Measurements from ENCODE around the gene HMGCL. TPM values are rescaled to one million over a fixed set of nuclear protein-coding genes. Genes with fewer than 3 reads are reported as not detected.

Gene HMGCL
- total RNA-seq, 2 experiments from 2014 or later, result 34.2 to 35.3 TPM

GRCh38 chr1:23772049-23772853, 53.0 kb downstream of the HMGCL start:
- H3K9me3 Mint-ChIP-seq, result no peaks in the 10 kb centered on the region
- CTCF ChIA-PET, result interaction anchor here (0.5 to 3.7 kb wide), 55 partner anchors 8 to 423 kb away, joined by 3 to 42 read pairs (median 4); partner anchors contain the start of genes ELOA, FUCA1, GALE and HMGCL

DNA sequence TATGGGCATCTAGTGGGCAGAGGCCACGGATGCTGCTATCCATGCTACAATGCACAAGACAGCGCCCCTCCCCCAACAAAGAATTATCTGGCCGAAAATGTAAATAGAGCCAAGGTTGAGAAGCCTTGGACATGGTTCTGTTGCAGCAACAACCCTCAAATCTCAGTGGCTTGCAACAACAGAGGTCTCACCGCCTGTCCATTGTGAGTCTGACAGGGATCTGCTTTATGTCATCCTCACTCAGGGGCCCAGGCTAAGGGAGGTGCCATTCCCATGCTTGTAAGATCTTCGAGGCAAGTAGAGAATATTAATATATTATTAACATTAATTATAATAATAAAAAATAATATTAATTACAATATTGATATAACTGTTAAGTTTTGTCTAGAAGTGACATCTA, 56.5 kb downstream of the HMGCL start:
- CTCF ChIA-PET, result interaction anchor here (0.6 kb wide), 1 partner anchor 155 kb away, joined by 4 read pairs; no protein-coding TSS in a partner anchor
- no peaks in the 10 kb centered on the region for H3K27me3 Mint-ChIP-seq
- H3K27ac Mint-ChIP-seq, result no peak overlapping the region
- POLR2A ChIA-PET, result no interaction called here
- no peaks in the 10 kb centered on the region for H3K9me3 Mint-ChIP-seq
- intact Hi-C loops (cut with micrococcal nuclease), result no loop called here
- no peak overlapping the region for H3K4me3 Mint-ChIP-seq
- no peak for DNase-seq
- H3K36me3 Mint-ChIP-seq, result peaks cover 7% of the 10 kb centered on the region
- H3K4me1 Mint-ChIP-seq (ENCODE audit: low read depth), result peaks cover 2% of the 10 kb centered on the region

More at GRCh38 chr1:23772049-23772853, 53.0 kb downstream of the HMGCL start:
- POLR2A ChIA-PET, result interaction anchor here (0.5 to 0.8 kb wide), 2 partner anchors 9 to 67 kb away, joined by 3 read pairs; no protein-coding TSS in a partner anchor
- no peak overlapping the region for H3K27ac Mint-ChIP-seq
- peaks cover 4% of the 10 kb centered on the region for H3K36me3 Mint-ChIP-seq
- H3K4me1 Mint-ChIP-seq (ENCODE audit: low read depth), result peaks cover 22% of the 10 kb centered on the region
- H3K27me3 Mint-ChIP-seq, result no peaks in the 10 kb centered on the region
- no peak overlapping the region for H3K4me3 Mint-ChIP-seq
- intact Hi-C loops (cut with micrococcal nuclease), result loop anchor here (1.0 kb wide), 1 partner anchor 96 kb away; the partner anchor contains the start of gene FUCA1
- peak; percentile 91 for DNase-seq

- ChIA-PET POLR2A (interaction anchor here (0.7 kb wide), 1 partner anchor 9 kb away, joined by 3 read pairs; no protein-coding TSS in a partner anchor), CTCF (interaction anchor here (1.3 kb wide), 1 partner anchor 9 kb away, joined by 5 read pairs; no protein-coding TSS in a partner anchor)
- intact Hi-C loops (cut with micrococcal nuclease), result no loop called here
- Mint-ChIP-seq H3K27ac (no peak overlapping the region), H3K4me1 (ENCODE audit: low read depth) (no peaks in the 10 kb centered on the region), H3K4me3 (no peak overlapping the region), H3K36me3 (peaks cover 27% of the 10 kb centered on the region), H3K27me3 (no peaks in the 10 kb centered on the region), H3K9me3 (no peaks in the 10 kb centered on the region)
- no peak for DNase-seq
Observed at GRCh38 chr1:23763041-23763577, 62.1 kb downstream of the HMGCL start.

GRCh38 chr1:23759277-23759676, 66.0 kb downstream of the HMGCL start:
- Mint-ChIP-seq H3K27me3 (no peaks in the 10 kb centered on the region), H3K4me3 (no peak overlapping the region), H3K9me3 (no peaks in the 10 kb centered on the region), H3K4me1 (ENCODE audit: low read depth) (no peaks in the 10 kb centered on the region), H3K36me3 (peaks cover 37% of the 10 kb centered on the region), H3K27ac (peak overlapping the region; percentile 5)
- ChIA-PET CTCF (interaction anchor here (1.6 kb wide), 1 partner anchor 12 kb away, joined by 6 read pairs; no protein-coding TSS in a partner anchor), POLR2A (no interaction called here)
- no peak for DNase-seq
- intact Hi-C loops (cut with micrococcal nuclease), result no loop called here

DNA sequence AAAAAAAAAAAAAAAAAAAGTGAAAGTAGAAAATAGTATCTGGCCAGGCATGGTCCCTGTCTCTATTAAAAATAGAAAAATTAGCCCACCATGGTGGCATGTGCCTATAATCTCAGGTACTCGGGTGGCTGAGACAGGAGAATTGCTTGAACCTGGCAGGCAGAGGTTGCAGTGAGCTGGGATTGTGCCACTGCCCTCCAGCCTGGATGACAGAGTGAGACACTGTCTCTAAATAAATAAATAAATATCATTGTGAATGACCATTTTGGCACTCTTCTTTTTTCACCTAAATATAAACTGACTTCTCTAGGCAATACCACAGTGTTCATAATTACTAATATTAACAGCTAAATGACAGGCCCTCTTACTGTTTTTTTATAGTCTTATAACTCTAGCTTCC, 67.4 kb downstream of the HMGCL start:
- ChIA-PET CTCF (interaction anchor here (1.2 to 1.6 kb wide), 2 partner anchors 13 to 14 kb away, joined by 3 to 6 read pairs; no protein-coding TSS in a partner anchor), POLR2A (no interaction called here)
- intact Hi-C loops (cut with micrococcal nuclease), result no loop called here
- DNase-seq, result no peak
- H3K9me3 Mint-ChIP-seq, result no peaks in the 10 kb centered on the region
- H3K36me3 Mint-ChIP-seq, result peaks cover 45% of the 10 kb centered on the region
- no peaks in the 10 kb centered on the region for H3K27me3 Mint-ChIP-seq
- no peaks in the 10 kb centered on the region for H3K4me1 Mint-ChIP-seq (ENCODE audit: low read depth)
- no peak overlapping the region for H3K4me3 Mint-ChIP-seq
- no peak overlapping the region for H3K27ac Mint-ChIP-seq

- ChIA-PET POLR2A (no interaction called here), CTCF (interaction anchor here (0.6 to 0.9 kb wide), 4 partner anchors 15 to 700 kb away, joined by 3 read pairs; no protein-coding TSS in a partner anchor)
- no peaks in the 10 kb centered on the region for H3K9me3 Mint-ChIP-seq
- no peaks in the 10 kb centered on the region for H3K4me1 Mint-ChIP-seq (ENCODE audit: low read depth)
- no peak overlapping the region for H3K27ac Mint-ChIP-seq
- H3K4me3 Mint-ChIP-seq, result no peak overlapping the region
- intact Hi-C loops (cut with micrococcal nuclease), result no loop called here
- peaks cover 46% of the 10 kb centered on the region for H3K36me3 Mint-ChIP-seq
- no peak for DNase-seq
- no peaks in the 10 kb centered on the region for H3K27me3 Mint-ChIP-seq
Observed at GRCh38 chr1:23756676-23757075, 68.6 kb downstream of the HMGCL start.

DNA sequence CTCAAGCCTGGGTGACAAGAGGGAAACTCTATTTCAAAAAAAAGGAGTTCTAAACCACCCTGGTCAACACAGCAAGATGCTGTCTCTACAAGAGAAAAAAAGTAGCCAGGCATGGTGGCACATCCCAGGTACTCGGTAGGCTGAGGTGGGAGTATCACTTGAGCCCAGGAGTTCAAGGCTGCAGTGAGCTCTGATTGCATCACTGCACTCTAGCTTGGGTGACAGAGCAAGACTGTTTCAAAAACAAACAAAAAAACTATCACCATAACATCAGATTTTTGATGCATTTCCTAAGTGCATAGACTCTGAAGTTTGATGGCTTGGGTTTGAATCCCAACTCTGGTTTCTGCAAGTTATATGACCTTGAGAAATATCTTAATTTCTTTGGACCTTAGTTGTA, 72.3 kb downstream of the HMGCL start:
- ChIA-PET CTCF (no interaction called here), POLR2A (interaction anchor here (0.6 kb wide), 1 partner anchor 50 kb away, joined by 6 read pairs; no protein-coding TSS in a partner anchor)
- no peak for DNase-seq
- Mint-ChIP-seq H3K27ac (no peak overlapping the region), H3K9me3 (no peaks in the 10 kb centered on the region), H3K36me3 (peaks cover 41% of the 10 kb centered on the region), H3K27me3 (no peaks in the 10 kb centered on the region), H3K4me3 (no peak overlapping the region), H3K4me1 (ENCODE audit: low read depth) (peaks cover 13% of the 10 kb centered on the region)
- intact Hi-C loops (cut with micrococcal nuclease), result no loop called here

Other genes starting within 250 kb of the HMGCL start
- gene RPL11, start 133.6 kb downstream of the HMGCL start, total RNA-seq, result 1,000 to 10,000 TPM; 1,338 to 1,385 TPM
- 10 to 100 TPM; 28.1 to 30.4 TPM for gene ELOA, start 82.0 kb downstream of the HMGCL start, total RNA-seq
- gene PITHD1, start 47.0 kb downstream of the HMGCL start, total RNA-seq, result 10 to 100 TPM; 67.2 to 69.0 TPM
- 10 to 100 TPM; 70.5 to 71.1 TPM for gene LYPLA2, start 34.3 kb downstream of the HMGCL start, total RNA-seq
- gene GALE, start 24.7 kb downstream of the HMGCL start, total RNA-seq, result 10 to 100 TPM; 49.4 to 54.9 TPM
- 1 to 10 TPM; 5.3 to 5.4 TPM for gene FUCA1, start 42.9 kb upstream of the HMGCL start, total RNA-seq
- gene CNR2, start 87.9 kb upstream of the HMGCL start, total RNA-seq, result not detected
- gene PNRC2, start 134.4 kb upstream of the HMGCL start, total RNA-seq, result 100 to 1,000 TPM; 116 to 120 TPM
- 100 to 1,000 TPM; 175 to 184 TPM for gene SRSF10, start 154.9 kb upstream of the HMGCL start, total RNA-seq